HG02588 (cell line): ENCODE results near the gene VAMP8.
"Not testable (repeated sequence)": the region's sequence is repeated elsewhere in the genome, so short reads cannot be mapped to it uniquely, and the experiment has no call there.

Experiments used
- ATAC-seq: cut with Tn5 transposase; IDR thresholded peaks from one replicate; pipeline ENCODE4 v1.9.1; 2021; ENCODE audit warnings: mild to moderate bottlenecking, moderate library complexity; ENCODE audit not compliant: unreplicated experiment

The VAMP8 gene

GRCh38 chr2:85615413-85615728 is 38.0 kb downstream of the VAMP8 start:
- no peak for ATAC-seq

GRCh38 chr2:85617723-85618122 is 40.3 kb downstream of the VAMP8 start:
- ATAC-seq = not testable (repeated sequence)

GRCh38 chr2:85619617-85620016 is 42.2 kb downstream of the VAMP8 start:
- ATAC-seq = no peak

- no peak for ATAC-seq
These were observed 44.0 kb downstream of the VAMP8 start for GRCh38 chr2:85621338-85621737.

- ATAC-seq = no peak
These were observed 46.6 kb downstream of the VAMP8 start for GRCh38 chr2:85623991-85624390.

- ATAC-seq = peak; percentile 60
These were observed 51.3 kb downstream of the VAMP8 start for GRCh38 chr2:85628658-85629057.

GRCh38 chr2:85631316-85631715 is 53.9 kb downstream of the VAMP8 start:
- ATAC-seq = no peak
